ENCODE data around the gene TSPOAP1. TPM values are rescaled to one million over a fixed set of nuclear protein-coding genes. Genes with fewer than 3 reads are reported as not detected.

Gene TSPOAP1
- total RNA-seq, 1 experiment from 2014 or later: under 0.01 TPM

DNA sequence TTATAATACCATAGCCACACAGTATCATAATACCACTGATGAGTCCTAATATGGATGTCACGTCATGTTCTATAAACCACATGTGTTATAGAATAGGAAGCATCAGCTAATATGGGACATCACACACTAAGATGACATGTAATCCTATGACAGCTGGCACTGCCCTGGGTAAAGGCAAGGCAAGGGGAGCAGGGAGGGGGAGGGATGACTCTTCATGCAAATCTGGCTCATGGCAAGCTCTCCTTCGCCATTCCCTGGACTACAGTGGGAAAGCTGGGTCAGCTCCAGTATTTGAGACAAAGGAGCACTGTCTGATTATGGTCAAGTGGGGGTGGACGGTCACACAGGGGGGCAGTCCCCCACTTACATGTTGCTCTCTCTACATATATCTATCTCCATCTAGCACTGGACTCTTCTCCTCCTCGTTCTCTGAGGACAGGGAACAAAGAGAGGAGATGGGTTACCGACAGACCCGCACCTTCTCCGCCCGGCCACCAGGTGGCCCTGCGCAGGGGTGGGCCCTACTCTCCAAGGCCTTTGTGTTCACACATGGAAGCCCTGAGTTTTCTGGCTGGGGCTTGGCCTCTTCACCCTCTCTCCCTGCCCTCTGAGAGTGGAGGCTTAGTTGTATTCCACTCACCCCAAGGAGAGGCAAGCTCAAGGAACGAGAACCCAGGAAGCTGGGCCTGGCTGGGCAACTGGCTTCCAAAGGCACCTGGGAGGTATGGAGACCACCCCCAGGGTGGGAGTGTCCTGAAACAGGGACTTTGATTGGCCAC is 24.4 kb downstream of the TSPOAP1 start:
- peak; percentile 52 for DNase-seq (ENCODE audit: low read depth)

DNA sequence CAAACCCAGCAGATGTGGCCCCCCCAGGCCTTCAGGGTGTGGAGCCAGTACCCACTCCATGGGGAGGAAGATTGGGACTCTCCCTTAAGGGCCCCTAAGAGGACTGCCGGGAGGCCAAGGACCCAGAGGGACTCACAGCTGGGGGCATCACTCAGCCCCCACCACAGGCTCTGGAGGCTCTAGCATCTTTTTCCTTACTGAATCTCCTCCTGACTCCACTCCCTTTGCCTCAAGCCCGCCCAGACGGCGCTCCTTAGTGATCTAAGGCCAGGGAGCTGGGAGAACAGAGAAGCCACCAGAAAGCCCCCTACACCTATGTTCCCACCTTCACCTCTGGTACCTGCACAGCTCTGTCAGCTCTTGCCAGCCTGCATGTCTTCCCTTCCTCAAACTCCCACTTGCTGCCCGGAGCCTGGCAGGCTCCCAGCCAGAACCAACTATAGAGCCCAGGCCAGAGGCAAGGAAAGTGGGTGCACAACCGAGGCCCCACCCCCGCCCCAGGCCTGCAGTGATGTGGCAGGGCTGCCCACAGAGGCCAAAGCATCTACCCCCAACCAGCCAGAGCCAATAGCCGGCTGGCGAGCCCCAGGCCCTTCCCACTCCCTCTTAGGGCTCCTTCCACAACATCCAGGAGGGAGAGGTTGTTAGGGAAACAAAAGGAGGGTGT is 25.5 kb downstream of the TSPOAP1 start:
- DNase-seq (ENCODE audit: low read depth): no peak

DNA sequence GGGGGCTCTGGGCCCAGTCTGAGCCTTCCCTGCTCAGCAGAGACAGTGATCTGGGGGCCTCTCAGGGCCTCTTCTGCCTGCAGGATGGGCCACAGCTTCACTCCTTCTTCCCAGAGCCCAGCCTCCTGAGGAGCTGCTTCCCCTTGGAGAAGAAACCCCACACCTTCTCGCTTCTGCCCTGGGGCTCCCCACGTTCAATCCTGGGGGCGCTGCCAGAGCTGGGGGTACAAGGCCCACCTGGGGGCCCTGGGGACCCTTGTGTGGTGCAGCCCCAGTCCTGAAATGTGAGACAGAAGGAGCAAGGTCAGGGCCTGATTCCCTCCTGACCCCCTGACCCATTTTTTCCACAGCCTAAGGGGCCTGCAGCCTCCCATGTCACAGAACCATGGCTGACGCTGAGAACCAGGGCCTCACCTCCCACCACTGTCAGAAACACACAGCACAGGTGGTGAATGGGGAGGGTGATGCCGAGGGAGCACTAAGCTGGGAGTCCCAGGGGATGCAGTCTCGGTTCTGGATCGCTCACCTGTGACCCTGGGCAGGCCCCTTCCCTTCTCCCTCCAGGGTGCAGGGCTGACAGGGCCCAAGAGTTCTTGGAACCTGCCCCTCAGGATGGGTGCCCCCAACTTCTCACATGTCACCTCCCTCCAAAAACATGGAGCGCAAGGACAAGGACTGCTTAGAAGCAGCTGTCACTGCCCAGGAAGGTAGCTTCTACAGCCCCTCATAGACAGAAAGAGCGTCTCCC is 26.2 kb downstream of the TSPOAP1 start:
- no peak for DNase-seq (ENCODE audit: low read depth)

DNA sequence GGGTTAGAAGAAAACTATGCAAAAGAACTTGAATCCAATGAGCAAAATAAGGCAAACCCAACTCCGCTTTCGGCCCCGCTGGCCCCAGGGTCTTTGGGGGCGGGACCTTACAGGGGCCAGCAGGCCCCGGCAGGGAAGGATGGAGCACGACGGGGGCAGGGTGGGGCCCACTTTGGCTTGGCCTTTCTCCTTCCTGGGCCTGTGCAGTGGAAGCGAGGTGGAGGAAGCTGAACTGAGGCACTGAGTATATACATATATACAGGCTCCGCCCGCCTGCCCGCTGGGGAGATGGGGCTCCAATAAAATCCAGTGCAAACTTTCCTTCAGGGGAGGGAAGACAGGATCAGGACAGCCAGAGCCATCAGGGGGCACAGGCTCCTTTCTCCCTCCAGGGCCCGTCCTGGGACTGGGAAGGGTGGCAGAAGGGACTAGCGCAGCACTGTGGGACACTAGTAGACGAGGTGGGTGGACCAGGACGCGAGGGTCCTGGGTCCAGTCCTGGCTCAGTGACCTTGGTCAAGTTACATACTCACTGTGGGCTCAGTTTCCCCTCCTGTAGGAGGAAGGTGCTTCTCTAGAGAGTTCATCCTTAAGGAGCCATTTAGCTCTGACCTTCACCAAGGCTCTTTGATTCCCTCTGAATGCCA is 27.0 kb downstream of the TSPOAP1 start:
- DNase-seq (ENCODE audit: low read depth): no peak

DNA sequence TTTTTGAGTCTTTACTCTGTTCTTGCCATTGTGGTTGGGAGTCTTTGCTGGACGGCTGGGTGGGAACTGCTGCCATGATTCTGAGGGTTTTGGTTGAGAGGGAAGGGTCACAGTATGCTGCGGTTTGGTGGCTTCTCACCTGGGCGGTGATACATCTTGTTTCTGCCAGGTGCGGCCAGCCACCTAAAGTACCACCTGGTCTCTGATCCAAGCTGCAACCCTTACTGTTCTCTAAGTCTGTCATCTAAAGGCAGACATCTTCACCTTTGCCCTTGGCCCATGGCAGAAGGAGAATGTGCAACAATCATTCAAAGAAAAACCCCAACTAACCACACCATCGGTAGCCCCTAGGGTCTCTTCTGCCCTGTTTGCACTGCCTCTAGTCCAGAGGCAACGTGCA is 28.3 kb downstream of the TSPOAP1 start:
- DNase-seq (ENCODE audit: low read depth): no peak

DNA sequence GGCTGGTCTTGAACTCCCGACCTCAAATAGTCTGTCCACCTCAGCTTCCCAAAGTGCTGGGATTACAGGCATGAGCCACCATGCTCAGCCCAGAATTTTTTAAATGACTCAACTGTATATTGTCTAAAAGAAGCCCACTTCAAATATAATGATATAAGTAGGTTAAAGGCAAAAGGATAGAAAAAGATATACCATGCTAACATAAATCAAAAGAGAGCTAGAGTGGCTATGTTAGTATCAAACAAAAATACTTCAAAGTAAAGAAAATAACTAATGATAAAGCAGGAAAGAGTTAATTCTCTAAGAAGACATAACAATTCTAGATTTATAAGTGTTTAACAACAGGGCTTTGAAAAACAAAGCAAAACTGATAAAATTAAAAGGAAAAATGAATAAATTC is 34.6 kb downstream of the TSPOAP1 start:
- no peak for DNase-seq (ENCODE audit: low read depth)

DNA sequence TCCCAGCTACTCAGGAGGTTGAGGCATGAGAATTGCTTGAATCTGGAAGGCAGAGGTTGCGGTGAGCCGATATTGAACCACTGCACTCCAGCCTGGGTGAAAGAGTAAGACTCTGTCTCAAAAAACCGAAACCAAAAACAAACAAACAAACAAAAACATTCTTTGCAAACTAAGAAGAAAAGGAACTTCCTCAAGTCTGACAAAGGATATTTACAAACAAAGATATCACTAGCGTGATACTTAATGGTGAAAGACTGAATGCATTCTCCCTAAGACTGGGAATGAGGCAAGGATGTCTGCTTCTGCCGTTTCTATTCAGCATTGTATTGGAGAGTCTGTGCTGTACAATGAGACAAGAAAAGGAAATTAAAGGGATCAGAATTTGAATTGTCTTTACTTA is 37.3 kb downstream of the TSPOAP1 start:
- DNase-seq (ENCODE audit: low read depth): no peak

DNA sequence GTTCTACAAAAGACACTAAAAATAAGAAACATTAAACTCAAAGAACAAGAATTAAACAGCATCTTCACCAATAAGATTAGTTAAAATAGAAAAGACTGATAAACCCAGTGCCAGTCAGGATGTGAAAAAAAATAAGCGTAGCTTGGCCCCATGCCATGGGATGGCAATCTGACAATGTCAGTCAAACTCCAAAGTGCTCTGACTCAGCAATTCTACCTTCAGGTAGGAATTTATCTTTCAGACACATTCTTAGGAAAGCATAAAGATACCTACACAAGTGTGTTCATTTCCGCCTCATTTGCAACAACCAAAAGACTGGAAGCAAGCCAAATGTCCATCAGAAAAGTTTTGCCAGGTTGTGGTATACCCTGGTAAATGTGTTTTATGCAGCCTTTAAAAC is 38.7 kb downstream of the TSPOAP1 start:
- DNase-seq (ENCODE audit: low read depth): no peak

DNA sequence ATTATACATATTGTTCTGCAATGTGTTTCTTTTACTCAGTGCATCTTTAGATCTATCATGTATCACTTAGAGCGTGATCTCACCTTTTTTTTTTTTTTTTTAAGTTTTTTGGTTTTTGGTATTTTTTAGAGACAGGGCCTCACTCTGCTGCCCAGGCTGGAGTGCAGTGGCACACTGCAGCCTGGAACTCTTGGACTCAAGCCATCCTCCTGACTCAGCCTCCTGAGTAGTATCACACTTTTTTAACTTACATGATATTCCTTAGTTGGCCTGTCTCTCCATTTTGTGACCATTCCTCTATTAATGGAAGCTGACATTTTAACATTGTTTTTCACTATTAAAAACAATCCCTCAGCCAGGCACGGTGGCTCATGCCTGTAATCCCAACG is 43.2 kb downstream of the TSPOAP1 start:
- DNase-seq (ENCODE audit: low read depth): peak; percentile 21

DNA sequence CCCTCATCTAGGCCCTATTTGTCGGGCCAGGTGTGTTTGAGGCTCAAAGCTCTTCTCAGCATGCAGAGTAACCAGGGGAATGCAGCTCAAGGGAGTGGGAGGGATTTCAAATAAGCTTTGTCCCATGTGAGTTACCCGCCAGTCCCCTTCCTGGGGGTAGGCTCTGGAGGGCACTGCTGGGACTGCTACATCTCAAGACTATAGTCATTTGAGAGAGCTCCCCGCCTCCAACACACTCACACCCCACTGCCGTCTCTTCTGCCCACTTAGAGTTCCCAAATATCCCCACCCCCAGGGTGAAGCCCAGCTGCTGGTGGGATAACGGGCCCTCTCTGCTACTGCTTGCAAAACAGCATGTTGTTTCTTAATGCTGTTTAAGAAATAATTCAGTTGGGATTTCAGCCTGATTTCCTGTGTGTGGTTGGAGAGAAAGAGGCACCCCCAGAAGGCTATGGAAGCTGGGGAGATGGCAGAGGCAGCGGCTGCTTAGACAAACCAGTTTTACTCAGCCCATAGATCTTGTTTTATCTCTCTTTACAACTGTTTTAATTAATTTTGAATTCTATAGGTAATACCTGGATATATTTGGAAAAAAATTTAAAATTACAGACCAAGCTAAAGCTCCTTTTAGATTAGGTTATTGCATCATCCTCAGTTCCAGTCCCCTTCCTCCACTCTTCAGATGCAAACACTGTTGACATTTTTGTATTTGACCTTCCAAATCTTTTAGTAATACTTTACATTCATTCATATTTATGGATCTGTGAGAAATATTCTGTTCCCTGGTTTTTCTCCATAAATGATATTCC is 43.8 kb downstream of the TSPOAP1 start:
- no peak for DNase-seq (ENCODE audit: low read depth)

DNA sequence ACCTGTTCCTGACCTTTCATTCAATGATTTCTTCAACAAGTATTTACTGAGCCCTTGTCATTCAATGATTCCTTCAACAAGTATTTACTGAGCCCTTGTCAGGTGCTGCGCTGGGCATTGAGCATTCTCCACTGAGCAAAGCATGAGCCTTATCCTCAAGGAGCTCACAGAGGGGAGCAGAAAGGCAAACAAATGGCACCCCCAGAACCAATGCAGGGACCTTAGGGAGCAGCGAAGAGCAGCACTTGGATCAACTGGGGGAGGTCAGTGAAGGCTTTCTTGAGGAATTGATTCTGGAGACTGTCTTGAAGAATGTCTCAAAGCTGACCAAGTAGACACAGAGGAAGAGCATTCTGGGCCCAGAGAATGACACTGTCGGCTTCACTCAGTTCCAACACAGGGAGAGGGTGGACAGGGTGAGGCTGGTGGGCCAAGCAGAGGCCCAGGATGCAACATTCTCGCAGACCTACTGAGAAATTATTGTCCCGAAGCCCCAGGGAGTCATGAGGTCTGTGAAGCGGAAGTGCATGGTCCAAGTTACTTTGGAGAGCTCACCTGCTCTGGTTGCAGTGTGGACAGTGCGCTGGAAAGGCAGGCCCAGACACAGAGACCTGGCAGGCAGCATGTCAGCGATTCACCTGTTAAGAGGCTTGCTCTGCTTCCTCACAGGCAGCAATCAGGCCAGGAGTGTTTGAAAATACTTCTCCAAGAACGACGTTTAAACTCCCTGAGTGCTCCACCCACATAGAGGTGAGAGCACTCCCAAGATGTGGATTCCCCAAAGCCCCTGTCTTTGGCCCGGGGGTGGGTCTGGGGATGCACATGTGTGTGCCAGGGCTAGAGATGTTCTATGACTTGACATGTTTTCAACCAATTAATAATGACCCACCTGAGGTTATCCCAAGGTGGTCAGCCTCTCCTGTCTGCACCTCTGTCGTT is 44.7 kb downstream of the TSPOAP1 start:
- DNase-seq (ENCODE audit: low read depth): no peak

DNA sequence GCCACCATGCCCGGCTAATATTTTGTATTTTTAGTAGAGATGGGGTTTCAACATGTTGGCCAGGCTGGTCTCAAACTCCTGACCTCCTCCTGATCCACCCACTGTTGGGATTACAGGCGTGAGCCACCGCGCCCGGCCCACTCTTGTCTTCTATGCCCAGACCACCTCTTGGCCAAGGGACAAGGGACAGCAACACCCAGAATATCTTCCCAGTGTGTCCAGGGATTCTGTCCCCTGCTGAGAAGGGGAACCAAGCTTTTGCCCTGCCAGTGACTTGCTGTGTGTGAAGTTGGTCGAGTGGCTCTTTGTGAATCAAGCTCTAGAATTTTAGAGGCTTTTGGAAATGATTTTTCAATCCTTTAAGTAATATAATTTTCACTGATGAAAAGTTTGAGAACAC is 46.2 kb downstream of the TSPOAP1 start:
- no peak for DNase-seq (ENCODE audit: low read depth)

DNA sequence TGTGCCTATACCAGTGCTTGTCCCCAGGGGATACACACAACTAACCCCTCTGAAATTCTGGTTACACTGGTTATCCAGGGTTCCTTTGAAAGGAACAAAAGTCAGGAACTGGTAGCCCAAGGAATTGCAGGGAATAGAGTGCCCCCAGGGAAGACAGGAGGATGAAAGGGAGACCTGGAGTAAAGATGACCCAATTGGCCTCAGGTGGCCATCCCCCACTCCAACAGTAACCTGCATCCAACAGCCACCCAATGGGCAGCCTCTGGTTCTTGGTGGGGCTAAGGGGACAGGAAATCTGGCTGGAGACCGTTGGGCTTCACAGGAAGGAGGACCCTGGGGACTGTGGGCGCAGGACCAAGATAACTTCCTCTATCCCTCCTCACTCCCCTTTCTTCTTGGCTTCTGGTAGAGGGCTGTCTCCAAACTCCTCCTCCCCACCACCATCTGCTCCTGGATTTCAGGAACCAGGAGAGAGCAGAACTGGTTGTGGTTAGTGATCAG is 47.0 kb downstream of the TSPOAP1 start:
- DNase-seq (ENCODE audit: low read depth): no peak

DNA sequence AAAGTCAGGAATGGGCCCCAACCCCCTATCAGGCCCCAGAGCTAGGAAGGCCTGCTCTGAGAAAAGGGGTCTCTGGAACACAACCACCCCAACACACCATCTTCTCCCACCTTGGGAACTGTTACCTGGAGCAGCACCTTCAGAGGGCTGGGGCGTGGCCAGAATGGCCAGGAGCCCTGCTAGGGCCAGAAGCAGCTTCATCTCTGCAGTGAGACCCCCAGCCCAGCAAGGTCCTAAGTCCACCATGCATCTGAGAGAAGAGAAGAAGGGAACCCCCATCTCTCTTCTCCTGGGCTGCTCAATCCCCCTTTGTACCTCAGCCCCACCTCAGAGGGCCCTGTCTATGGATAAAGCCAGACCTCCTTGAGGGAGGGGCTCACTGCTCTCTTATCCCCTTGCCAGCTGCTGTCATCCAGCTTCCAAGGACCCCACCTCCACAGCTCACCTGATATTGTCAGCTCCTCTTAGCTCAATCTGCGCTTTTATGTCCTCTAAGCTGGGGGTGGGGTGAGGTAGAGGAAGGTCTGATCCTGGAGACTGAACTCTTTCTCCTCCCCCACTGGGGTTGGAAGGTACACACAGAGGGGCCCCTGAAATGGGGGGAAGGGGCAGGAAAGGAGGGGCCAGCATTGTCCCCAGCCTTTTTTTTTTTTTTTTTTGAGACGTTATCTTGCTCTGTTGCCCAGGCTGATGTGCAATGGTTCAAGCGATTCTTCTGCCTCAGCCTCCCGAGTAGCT is 47.9 kb downstream of the TSPOAP1 start, which contains the start of gene MPO:
TSS of gene MPO (minus strand) at position 456 of the 738 bp plus-strand sequence. CDS start at position 279, 177 bp downstream.
- DNase-seq (ENCODE audit: low read depth): no peak

DNA sequence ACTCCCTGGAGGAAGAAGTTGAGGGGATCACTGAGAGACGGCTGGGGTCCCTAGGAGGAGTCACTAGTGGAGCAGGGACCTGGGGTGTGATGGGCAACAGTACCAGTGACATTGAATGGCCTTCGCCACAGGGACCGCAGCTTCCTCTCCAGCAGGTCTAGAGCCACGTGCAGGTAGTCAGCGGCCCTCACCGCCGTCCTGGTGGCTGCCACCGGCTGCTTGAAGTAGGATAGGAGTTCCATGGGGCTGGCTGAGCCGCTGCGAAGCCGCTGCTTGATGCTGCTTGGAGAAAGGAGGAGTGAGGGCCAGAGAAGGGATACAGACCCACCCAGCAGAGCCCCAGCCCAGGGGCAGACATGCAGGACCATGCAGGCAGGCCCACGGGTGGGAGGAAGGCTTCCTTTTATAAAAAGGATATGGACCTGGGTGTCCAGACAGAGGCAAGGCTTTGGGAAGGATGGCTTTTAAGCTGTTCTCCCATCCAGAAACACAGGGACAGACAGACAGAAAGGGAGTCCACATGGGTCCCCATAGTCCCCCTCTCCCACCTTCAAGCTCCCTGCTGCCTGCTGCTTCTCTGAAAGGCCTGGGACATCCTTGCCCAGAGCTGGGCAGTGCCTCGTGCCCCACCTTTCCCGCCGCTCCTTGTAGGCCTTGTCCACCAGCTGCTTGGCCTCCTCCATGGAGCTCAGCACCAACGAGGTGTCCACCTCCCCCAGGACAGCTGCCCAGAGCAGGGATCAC is 48.7 kb downstream of the TSPOAP1 start:
- DNase-seq (ENCODE audit: low read depth): no peak

DNA sequence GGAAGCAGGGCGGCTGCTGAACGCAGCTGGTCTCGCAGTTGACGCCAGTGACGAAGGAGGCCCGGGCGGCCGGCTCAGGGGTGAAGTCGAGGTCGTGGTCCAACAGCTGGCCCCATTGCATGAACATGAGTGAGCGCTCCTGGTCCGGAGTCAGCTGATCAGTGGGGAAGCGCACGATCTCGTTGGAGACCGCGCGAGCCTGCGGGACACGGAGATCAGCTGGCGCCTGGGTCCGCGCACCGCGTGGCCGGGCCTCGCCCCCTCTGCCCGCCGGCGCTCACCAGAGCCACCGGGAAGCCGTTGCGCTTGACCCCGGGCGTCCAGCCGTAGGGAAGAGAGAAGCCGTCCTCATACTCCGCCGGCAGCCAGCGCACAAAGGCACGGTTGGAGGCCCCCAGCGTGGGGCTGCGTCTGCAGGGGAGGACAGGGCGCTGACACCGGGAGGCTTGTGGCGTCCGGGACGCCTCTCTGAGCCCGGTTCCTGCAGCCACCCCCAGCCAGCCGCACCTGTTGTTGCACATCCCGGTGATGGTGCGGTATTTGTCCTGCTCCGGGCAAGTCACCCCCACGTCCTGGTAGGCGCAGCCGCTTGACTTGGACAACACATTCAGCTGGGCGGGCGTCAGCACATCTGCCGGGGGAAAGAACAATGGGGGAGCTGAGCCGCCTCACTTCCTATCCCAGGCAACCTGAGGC is 49.4 kb downstream of the TSPOAP1 start:
- DNase-seq (ENCODE audit: low read depth): no peak

DNA sequence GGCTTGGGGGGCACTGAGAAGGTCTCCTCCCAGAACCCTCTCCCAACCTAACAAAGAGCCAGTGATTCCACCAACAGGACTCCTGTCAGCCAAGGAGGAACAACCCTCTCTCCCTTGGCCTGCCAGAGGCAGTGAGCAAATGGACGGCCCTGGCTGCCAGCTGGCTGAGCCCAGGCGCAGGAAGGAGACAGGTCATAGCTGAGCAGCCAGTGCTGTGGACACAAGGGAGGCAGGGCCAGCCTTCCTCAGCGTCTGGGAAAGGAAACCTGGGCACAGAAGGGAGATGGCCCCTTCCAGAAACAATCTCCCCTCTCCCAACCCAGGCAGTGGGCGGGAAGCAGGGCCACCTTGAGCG is 50.0 kb downstream of the TSPOAP1 start:
- no peak for DNase-seq (ENCODE audit: low read depth)
